Osteocyte (in vitro differentiated cells): ENCODE measurements around the gene NXT1. TPM values are rescaled to one million over a fixed set of nuclear protein-coding genes. Genes with fewer than 3 reads are reported as not detected.

Experiments
- DNase-seq: peaks from one replicate; pipeline ENCODE4 v3.0.0; 2021; ENCODE audit warnings: mixed read lengths; ENCODE audit not compliant: unreplicated experiment; ENCODE audit errors: extremely low spot score
- H3K27ac Mint-ChIP-seq: one replicate; pipeline ENCODE4 v1.8.0; 2021; ENCODE audit warnings: mild to moderate bottlenecking, mixed read lengths; ENCODE audit not compliant: unreplicated experiment
- H3K27me3 Mint-ChIP-seq: one replicate; pipeline ENCODE4 v1.8.0; 2021; ENCODE audit warnings: mixed read lengths; ENCODE audit not compliant: unreplicated experiment
- H3K36me3 Mint-ChIP-seq: one replicate; pipeline ENCODE4 v1.8.0; 2021; ENCODE audit warnings: mixed read lengths; ENCODE audit not compliant: unreplicated experiment
- H3K4me1 Mint-ChIP-seq: one replicate; pipeline ENCODE4 v1.8.0; 2021; ENCODE audit warnings: mixed read lengths; ENCODE audit not compliant: unreplicated experiment
- H3K4me3 Mint-ChIP-seq: one replicate; pipeline ENCODE4 v1.8.0; 2021; ENCODE audit warnings: mild to moderate bottlenecking, moderate library complexity, mixed read lengths; ENCODE audit not compliant: unreplicated experiment
- H3K9me3 Mint-ChIP-seq: one replicate; pipeline ENCODE4 v1.8.0; 2021; ENCODE audit warnings: mixed read lengths; ENCODE audit not compliant: unreplicated experiment
- CTCF ChIP-seq: fragments of 200-600 bp; sonication (generic); IDR thresholded peaks from 2 replicates; pipeline ENCODE4 v1.5.0; 2021; ENCODE audit warnings: antibody characterized with exemption, mild to moderate bottlenecking, moderate library complexity
- total RNA-seq: library from RNA; stranded (reverse); gene quantifications from 2 replicates; pipeline ENCODE4 v1.2.1, GENCODE V29; 2021

The NXT1 gene
- total RNA-seq, 1 donor from 2014 or later: 12.4 TPM

- H3K9me3 Mint-ChIP-seq: peaks cover 4% of the 10 kb centered on the region
- H3K27me3 Mint-ChIP-seq: no peaks in the 10 kb centered on the region
- H3K36me3 Mint-ChIP-seq: no peaks in the 10 kb centered on the region
- H3K4me3 Mint-ChIP-seq: no peak overlapping the region
- no peaks in the 10 kb centered on the region for H3K4me1 Mint-ChIP-seq
- no peak for TF ChIP-seq CTCF
- DNase-seq: no peak
- no peak overlapping the region for H3K27ac Mint-ChIP-seq
Measured at GRCh38 chr20:23325107-23325506, 25.5 kb upstream of the NXT1 start.

GRCh38 chr20:23326774-23327173 is 23.8 kb upstream of the NXT1 start:
- Mint-ChIP-seq H3K9me3 (peaks cover 4% of the 10 kb centered on the region), H3K36me3 (no peaks in the 10 kb centered on the region), H3K27ac (no peak overlapping the region), H3K4me1 (no peaks in the 10 kb centered on the region), H3K27me3 (no peaks in the 10 kb centered on the region), H3K4me3 (no peak overlapping the region)
- TF ChIP-seq CTCF: no peak
- DNase-seq: no peak

- Mint-ChIP-seq H3K27me3 (no peaks in the 10 kb centered on the region), H3K4me3 (no peak overlapping the region), H3K27ac (no peak overlapping the region), H3K4me1 (no peaks in the 10 kb centered on the region), H3K9me3 (peaks cover 4% of the 10 kb centered on the region), H3K36me3 (no peaks in the 10 kb centered on the region)
- DNase-seq: no peak
- no peak for TF ChIP-seq CTCF
Measured at GRCh38 chr20:23327617-23328333, 22.8 kb upstream of the NXT1 start.

- Mint-ChIP-seq H3K27ac (no peak overlapping the region), H3K4me3 (no peak overlapping the region), H3K36me3 (no peaks in the 10 kb centered on the region), H3K4me1 (peaks cover 1% of the 10 kb centered on the region), H3K9me3 (peaks cover 4% of the 10 kb centered on the region), H3K27me3 (no peaks in the 10 kb centered on the region)
- no peak for TF ChIP-seq CTCF
- no peak for DNase-seq
Measured at GRCh38 chr20:23331450-23332350, 18.9 kb upstream of the NXT1 start.

GRCh38 chr20:23332467-23332866 is 18.1 kb upstream of the NXT1 start:
- no peak overlapping the region for H3K27ac Mint-ChIP-seq
- H3K9me3 Mint-ChIP-seq: peaks cover 4% of the 10 kb centered on the region
- no peaks in the 10 kb centered on the region for H3K27me3 Mint-ChIP-seq
- no peak for DNase-seq
- H3K36me3 Mint-ChIP-seq: no peaks in the 10 kb centered on the region
- peaks cover 1% of the 10 kb centered on the region for H3K4me1 Mint-ChIP-seq
- no peak overlapping the region for H3K4me3 Mint-ChIP-seq
- no peak for TF ChIP-seq CTCF
